GM11168 (cell line): Measurements from ENCODE around the gene NECTIN4.

Source experiments
- in situ Hi-C: fragments of 300-500 bp; cut with MboI; formaldehyde crosslinking; loops from one replicate; pipeline ENCODE4 v1.12.0; 2022; ENCODE audit warnings: low sequenced_read_pairs; ENCODE audit not compliant: unreplicated experiment

Gene NECTIN4

DNA sequence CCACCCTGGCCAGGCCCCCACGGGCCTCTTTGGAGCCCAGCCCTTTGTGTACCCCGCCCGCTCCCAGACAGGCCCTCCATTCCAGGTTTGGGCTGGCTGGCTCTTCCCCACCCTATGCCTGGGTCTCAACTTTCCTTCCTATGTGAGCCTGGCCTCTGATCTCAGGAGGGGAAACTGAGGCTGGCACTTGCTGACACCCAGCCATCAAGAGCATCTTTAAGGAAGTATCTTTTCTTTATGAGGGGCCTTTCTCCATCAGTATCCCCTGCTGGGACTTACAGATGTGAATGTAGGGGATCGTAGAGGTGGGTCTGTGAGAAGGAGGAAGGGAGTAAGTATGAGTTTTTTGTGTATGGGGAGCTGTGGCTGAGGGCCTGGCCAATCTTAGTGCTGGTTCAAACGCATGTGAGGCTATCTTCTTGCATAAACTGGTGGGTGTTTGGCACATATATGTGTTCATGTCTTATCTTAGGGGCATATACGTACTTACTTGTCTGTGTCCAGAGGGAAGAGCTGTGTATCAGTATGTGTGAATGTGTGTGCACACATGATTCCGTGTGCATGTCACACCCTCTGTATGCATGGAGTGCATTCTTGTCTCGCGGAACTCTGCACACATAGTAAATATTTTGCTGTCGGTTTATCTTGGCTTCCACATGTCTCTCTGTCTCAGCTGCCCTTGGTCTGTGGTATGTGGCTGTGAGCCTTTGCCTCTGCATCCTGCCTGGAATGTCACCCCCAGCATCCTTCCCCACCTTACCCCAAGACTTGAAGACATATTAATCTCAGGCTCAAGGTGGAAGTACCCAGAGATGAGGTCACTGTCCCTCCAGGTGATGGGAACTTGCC lies 5.4 kb downstream of the NECTIN4 start:
- in situ Hi-C loops, result no loop called here

DNA sequence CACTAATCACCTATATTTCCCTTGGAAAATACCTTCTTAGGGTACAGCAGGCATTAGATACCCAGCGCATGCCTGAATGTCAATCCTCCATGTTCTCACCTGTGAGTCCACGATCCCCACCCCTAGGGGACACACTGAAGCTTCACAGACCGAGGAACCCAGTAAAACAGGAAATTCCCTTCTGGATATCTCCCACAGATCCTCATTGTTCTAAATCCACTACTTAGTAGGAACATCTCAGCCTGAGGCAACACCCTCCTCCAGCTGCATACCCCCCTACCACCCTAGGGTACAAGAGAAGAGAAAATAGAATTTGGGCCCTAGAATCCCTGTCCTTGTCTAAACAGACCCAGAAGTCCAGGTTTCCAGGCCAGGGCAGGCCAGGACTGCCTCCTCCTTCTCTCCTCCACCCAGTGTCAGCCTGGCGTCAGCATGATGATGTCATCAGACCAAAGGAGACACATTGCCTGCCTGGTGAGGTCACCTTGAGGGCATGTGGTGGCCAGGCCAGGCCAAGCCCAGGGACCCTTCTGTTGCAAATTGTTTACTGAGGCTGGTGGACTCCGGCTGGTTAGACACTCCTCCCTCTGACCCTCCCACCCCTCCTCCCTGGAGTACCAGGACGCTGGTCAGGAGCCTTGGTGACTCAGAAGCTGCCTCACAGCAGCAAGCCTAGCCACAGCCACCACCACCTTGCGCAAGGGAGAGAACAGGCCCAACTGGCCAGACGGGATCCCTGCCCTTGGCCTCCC lies 6.2 kb downstream of the NECTIN4 start:
- in situ Hi-C loops, result no loop called here

DNA sequence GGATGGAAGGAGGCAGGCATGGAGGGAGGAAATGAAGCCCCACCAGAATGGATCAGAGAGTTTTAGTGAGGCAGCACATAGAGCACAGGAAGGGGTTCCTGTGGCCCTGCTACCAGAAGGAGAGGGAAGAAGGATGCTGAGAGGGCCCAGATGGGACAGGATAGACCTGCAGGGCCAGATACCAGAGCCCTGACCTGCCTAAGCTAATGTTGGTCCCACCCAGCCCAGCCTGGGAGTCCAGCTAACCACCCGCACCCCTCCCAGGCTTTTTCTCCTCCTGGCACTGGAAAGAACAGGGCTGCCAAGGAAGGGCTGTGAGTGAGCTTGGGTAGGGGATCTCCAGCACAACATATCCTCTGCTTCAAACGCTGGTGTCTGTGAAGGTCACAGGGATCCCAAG lies 6.9 kb downstream of the NECTIN4 start:
- in situ Hi-C loops, result no loop called here

DNA sequence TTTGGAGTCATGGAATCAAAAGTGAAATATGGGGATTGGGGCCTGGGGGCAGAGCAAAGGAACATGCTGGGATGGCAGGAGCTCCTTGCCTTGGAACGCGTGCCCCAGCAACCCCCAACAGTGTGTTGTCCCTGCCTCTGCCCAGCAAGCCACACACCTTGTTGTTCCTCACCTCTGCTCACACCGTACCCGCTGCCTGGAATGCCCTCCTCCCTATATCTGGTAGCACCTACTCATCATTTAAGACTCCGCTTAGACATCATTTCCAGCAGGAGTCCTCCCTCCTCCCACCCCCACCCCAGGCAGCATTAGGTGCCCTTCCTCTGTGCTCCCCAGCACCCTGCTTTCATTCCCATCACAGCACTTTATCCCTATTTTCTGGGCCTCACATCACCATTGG lies 7.8 kb downstream of the NECTIN4 start:
- in situ Hi-C loops, result no loop called here

DNA sequence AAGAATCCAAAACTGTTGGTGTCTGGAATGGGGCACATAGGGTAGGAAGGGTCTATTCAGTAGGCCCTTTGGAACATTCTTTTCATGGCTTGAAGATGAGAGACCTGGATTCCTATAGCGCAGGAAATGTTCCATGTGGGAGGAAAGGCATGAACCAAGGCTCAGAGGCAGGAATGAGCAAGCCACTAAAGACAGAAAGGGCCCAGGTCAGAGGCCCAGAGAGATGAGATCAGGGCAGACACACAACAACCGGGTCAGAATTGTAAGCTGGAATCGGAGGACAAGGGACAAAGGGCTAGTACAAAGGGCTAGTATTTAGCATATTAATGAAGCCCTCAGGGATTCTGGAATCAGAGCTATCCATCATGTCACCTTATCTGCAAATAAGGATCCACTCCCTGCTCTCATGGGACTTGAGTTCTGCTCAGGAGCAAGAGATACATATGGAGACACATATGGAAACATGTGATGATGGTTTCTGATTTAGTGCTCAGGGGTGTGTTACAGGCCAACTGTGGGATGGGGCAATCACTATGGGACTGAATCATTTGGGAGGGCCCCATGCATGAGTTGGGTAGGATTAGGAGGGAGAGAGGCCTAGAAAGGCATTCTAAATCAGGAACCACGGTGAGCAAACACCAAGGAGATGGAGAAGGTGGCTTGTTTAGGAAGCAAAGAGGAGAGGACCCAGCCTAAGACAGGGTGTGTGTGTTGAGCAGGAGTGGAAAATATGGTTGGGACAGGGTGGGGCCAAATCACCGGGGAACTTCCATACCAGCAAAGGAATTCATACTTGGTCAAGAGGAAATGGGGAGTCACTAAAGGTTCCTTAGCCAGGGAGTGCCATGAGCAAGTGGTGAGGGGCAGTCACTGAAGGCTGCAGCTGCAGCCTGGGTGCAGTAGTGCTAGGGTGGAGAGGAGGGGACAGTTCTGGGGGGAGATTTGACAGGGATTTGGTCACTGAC lies 8.6 kb downstream of the NECTIN4 start:
- in situ Hi-C loops, result no loop called here

DNA sequence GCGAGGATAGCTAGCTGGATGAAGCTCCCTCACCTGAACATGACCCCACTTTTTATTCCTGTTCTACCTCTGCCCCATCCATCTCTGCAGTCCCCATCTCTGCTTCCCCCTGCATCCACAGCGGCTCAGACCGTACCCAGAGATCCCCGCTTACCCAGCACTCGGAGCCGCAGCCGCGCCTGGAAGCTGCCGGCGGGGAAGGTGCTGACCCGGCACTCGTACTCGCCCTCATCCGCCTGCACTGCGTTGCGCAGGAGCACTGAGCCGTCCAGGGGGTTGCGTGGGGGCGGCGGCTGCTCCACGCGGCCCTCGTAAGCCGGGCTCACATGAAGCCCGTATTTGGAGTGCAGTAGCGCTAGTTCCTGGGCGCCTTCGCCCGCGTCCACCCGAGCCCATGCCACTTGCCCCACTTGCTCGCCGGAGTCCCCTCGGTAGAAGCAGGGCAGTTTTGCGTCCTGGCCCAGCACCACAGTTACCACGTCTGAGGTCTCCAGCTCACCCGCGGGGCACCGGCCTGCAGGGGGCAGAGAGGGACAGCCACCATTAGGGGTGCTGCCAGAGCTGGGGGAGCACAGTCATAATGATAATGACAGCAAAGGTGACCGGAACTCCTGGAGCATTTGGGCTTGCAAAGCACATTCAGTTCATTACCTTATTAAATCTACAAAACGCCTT lies 9.8 kb downstream of the NECTIN4 start:
- in situ Hi-C loops, result no loop called here

DNA sequence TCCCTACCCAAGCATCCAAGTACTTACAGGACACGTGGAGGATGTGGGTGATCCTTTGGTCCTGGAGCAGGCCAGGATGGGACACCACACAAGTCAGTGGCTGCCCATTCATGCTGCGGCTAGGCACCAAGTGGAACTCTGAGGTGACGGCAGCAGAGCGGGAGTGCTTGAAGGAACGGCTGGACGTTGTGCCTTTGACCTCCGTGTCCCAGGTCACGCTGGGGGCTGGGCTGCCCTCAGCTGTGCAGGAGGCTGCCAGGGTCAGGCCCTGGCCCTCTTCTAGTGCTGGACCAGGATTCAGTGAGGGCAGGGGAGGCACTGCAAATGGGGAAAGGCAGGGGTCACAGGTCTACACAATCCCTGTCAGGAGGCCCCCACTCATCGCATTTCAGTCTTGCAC lies 11.9 kb downstream of the NECTIN4 start:
- in situ Hi-C loops, result no loop called here

DNA sequence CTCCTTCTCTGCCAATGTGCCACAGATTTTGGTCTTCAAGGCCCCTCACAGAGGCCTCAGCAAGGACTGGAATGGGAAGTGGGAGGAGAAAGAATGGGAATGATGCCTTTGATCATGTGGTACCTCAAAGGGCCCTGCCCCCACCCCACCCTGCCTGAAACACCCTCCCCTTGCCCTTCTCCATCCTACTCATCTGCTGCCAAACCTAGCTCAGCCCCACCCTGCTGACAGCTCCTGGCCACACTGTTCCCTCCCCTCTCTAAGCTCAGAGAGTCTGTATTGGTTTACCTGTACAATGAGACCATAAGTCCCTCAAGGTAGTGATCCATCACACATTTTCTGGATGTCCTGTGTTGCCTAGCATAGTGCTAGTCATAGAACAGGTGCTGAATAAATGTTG lies 12.9 kb downstream of the NECTIN4 start:
- in situ Hi-C loops, result no loop called here

DNA sequence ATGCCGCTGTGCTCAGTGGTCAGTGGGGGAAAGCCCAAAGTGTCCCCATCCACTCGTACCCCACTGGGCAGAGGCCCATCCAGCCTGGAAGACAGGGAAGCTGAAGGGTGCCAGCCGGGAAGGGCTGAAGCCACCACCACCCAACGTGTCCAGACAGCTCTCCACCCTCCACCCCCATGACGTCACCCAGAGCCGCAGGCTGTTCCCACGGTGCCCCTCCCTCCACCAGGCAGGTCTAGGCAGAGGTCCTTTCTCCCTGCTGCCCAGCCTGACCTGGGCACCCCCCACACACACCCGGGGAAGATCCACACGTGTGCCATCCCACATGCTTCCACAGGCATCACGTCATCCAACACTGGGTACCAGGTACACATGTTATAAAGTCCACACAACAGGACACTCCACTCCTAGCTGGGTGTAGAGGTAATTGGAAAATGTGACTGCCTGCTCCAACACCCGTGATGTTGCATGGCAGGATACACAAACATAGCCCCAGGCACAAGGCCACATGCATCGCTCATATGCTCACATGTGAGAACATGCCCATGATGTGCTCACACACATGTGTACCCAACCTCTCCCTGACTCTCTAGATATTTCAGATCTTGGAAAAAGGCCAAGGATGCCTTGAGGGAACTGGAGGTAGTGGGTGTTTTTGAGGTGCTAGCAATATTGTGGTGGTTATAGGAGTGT lies 14.5 kb downstream of the NECTIN4 start:
- in situ Hi-C loops, result no loop called here

DNA sequence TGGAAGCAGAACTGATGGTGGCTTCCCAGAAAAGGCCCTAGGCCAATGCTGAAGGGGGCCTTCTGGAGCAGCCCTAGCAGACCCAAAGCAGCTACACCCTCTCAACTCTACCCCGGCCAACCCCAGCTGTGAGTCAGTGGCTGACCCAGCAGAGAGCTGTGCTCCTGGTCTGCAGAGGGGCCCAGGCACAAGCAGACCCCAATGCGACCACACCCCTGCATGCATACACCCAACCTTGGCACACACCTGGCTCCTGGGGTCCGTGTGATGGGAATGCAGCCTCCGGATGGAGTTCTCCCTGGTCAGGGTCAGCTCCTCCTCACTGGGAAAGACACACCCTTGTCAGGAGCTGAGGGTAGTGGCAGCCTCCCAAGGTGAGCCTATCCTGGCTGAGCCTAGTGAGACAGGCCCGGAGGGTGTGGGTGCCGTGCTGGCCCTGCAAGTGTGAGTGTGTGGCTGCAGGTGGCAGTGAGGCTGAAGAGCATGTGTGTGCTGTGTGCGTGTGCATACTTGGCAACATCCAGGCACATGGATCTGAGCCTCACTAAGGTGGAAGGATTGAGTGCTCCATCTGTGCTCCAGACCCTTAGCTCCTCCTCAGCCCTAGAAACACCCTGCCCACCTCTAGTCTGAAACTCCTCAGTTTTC lies 15.8 kb downstream of the NECTIN4 start:
- in situ Hi-C loops, result no loop called here

DNA sequence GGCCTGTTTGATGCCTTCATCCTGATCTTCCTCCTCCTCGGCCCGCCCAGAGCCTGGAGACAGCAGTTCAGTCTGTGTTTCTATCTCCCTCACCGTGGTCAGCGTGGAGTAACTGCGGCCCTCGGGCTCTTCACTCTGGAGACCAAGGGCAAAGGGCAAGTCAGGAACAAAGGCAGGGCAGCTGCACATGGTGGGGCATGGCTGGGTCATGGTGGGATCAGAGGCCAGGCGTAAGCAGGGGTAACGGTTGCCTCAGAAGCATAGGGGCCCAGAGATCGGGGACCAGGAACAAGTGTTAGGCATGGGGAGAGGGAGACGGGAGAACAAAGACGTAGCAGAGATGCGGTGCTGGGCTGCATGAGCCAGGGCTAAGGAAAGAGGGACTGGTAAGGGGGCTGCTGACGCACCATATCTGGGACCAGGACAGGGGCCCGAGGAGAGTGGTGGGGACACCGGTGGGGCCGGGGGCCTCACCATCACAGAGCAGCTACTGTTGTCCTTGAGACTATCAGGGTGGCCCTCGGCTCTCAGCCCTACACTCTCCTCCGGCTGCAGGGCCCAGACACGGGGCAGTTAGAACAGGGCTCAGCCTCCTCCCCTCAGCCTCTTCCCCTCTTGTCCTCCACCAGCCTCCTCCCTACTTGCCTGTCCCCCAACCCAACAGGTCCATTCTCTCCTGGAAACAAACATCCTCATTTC lies 16.5 kb downstream of the NECTIN4 start:
- in situ Hi-C loops, result no loop called here

DNA sequence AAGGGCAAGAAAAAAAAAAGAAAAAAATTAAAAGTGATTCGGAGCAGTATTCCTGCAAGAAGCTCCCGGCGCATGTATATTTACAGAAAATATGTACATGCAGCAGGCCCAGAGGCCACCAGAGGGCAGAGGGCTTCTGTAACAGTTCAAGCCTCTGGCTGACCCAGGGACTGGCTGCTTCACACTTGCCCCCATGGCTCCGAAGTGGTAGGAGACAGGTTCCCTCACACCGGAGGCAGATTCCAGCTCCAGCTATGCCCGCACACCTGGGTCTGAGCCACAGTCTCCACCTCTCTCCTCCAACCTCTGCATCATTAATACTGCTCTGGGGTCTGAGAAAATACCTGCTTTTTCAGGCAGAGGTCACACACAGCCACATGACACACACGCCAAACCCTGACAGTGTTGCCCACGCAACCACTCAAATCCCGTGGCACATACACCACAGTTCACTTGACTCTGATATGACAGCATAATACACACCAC lies 17.4 kb downstream of the NECTIN4 start:
- in situ Hi-C loops, result no loop called here

DNA sequence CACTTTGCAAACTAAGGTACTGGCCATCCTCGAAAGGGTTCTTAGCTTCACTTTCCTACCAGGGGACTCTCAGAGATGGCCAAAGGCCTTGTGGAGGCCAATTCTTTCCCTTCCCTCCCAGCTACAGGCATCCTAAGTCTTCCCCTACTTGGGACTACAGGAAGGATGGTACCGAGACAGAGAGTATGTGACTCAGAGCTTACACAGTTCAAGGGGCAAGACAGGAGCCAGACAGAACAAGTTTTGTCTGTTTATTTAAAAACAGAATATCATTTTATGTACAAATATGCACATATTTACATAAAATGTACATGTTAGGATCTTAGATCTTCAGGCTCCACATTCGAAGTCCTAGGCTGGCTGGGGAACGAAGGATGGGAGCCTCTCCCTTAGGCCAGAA lies 18.6 kb downstream of the NECTIN4 start:
- in situ Hi-C loops, result no loop called here

DNA sequence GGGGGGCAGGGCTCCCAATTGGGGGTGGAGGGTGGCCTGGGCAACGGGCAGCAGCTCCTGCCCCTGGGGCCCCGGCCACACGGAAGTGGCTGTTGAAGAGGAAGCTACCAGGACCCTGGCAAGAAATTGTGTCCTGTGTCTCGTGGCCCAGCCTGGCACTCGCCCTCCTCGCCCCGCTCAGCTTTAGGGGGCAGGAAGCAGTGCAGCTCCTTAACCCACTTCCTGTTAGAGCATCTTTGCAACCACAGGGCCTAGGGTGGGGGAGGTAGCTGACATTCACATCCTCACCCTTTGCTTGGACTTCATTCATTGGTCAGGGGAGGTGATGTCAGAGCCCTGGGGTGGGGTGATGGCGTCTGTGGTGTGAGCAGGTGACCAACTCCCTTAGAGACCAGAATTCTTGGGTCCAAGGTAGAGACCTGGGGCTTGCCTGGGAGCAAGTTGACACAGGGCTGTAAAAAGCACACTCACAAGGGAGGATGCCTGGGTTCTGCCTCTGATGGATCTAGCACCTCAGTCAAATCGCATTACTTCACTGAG lies 19.6 kb downstream of the NECTIN4 start, which contains the start of gene ARHGAP30:
ARHGAP30 (minus strand) TSS at position 161 of the 540 bp plus-strand sequence. CDS start 267 bp downstream, outside the sequence.
- in situ Hi-C loops, result no loop called here

DNA sequence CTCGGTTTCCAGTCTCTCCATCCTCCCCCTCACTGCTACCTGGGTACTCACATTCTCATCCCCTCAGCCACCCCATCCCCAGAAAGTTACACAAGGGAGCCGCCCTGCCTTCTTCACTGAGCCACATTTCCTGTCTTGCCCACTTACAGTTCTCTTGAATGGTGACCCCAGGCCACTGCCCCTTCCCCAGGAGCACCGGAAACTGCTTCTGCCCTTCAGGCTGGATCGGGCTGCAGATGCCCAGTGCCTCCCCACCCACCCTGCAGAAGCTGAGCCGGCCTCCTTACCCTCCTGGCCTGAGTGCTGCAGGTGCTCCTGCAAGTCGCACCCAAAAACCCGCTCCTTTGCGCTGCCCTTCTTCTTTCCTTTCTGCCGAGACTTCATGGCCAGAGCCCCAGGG lies 20.1 kb downstream of the NECTIN4 start:
- in situ Hi-C loops, result no loop called here

DNA sequence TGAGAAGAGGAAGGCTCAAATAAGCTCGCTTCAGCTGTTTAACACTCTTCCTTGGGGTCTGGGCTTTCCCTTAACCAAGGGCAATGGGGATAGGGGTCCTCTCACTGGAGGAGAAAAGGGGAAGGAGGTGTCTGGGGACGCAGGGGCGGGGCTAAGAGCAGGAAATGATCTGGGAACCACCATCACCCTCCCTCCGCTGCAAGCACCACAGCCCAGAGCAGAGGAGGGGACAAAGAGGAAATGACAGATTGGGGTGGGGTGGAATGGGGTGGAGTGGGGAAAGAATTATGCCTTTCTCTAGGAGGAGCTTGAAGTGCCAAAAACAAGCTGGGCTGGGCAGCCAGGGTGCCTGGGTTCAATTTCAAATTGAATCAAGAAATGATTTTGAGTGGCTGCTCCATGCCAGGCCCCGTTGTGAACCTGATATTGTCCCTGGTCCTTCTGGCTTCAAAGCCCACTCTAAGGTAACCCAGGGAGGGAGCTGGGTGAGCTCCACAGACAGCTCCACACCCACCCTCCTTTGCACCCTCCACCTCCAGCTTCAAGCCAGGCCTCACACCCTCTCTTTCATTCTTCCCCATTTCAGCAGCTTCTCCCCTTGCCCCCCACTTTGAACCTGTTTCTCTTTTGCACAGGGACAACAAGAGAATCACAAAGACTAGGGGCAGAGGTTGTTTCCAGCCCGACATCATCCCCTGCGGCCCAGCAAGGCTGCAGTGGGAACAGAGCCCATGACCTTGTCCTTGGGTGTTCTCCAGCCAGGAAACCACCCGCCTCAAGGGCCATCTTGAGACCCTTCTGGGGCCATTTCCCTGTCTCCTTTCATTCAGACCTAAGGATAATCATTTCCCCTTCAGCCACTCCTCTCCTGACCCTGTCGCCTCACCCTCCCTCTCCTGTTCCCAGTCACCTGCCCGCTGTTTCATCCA lies 20.8 kb downstream of the NECTIN4 start:
- in situ Hi-C loops, result no loop called here

DNA sequence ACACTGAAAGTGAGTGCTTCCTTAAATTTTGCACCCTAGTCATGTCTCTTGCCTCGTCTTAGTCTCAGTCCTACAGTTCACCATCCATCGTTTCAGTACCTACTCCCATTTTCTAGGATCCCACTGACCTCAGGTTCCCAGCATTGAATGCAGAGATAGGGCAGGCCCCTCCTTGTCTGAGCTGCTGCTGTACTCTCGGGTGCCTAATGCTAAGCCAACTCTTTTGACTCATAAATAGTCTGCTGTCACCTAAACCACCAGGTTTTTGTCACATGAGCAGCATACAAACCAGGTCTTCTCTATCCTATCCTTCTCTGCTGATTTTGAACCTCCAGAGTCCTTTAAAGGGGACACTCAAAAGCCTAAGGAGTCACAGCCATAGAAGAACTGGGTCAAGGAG lies 22.7 kb downstream of the NECTIN4 start:
- in situ Hi-C loops, result no loop called here
